DOHH2 (cell line): ENCODE data around the gene LMOD1.

Experiments
- H3F3A ChIP-seq: fragments of 200-600 bp; sonication (generic), shearing (Covaris generic); 2 replicates; pipeline ENCODE4 v1.6.0; 2016; ENCODE audit warnings: antibody characterized with exemption, mild to moderate bottlenecking; ENCODE audit not compliant: control insufficient read depth, insufficient read depth
- H3K27ac ChIP-seq: fragments of 200-600 bp; sonication (generic); 2 replicates; pipeline ENCODE4 v1.5.1; 2014; ENCODE audit warnings: low read depth, mild to moderate bottlenecking, low read length, moderate library complexity
- H3K27me3 ChIP-seq: fragments of 200-600 bp; sonication (generic); 2 replicates; pipeline ENCODE4 v1.6.1; 2014; ENCODE audit warnings: mild to moderate bottlenecking, low read length, mixed read lengths; ENCODE audit not compliant: control insufficient read depth
- H3K36me3 ChIP-seq: fragments of 200-600 bp; sonication (generic); 2 replicates; pipeline ENCODE4 v1.6.1; 2014; ENCODE audit warnings: mild to moderate bottlenecking, low read length, moderate library complexity, mixed read lengths; ENCODE audit not compliant: control insufficient read depth
- H3K4me1 ChIP-seq: fragments of 200-600 bp; sonication (generic); 2 replicates; pipeline ENCODE4 v1.6.1; 2014; ENCODE audit warnings: mild to moderate bottlenecking, low read length, mixed read lengths; ENCODE audit not compliant: control insufficient read depth
- H3K4me2 ChIP-seq: fragments of 200-600 bp; sonication (generic); 2 replicates; pipeline ENCODE4 v1.6.0; 2014; ENCODE audit warnings: mild to moderate bottlenecking, low read length, moderate library complexity
- H3K4me3 ChIP-seq: fragments of 200-600 bp; sonication (generic); 2 replicates; pipeline ENCODE4 v1.5.1; 2014; ENCODE audit warnings: mild to moderate bottlenecking, low read length, mixed read lengths
- H3K79me2 ChIP-seq: fragments of 200-600 bp; sonication (generic); 2 replicates; pipeline ENCODE4 v1.6.1; 2014; ENCODE audit warnings: mild to moderate bottlenecking, low read length, mixed read lengths; ENCODE audit not compliant: control insufficient read depth
- H3K9me2 ChIP-seq: fragments of 200-600 bp; sonication (generic); replicated peaks from 2 replicates; pipeline ENCODE4 v1.6.1; 2014; ENCODE audit warnings: mild to moderate bottlenecking, low read length, mixed read lengths; ENCODE audit not compliant: control insufficient read depth
- H3K9me3 ChIP-seq: fragments of 200-600 bp; sonication (generic); 2 replicates; pipeline ENCODE4 v1.6.1; 2014; ENCODE audit warnings: antibody characterized with exemption, low read length, mixed read lengths; ENCODE audit not compliant: control insufficient read depth, insufficient read depth
- H4K20me1 ChIP-seq: fragments of 200-600 bp; sonication (generic); 2 replicates; pipeline ENCODE4 v1.6.0; 2014; ENCODE audit warnings: low read depth, mild to moderate bottlenecking, antibody characterized with exemption, low read length, moderate library complexity; ENCODE audit not compliant: control insufficient read depth, insufficient read depth
- EZH2phosphoT487 ChIP-seq: fragments of 200-600 bp; sonication (generic); IDR thresholded peaks from 2 replicates; pipeline ENCODE4 v1.6.1; 2017; ENCODE audit warnings: borderline replicate concordance, mild to moderate bottlenecking, antibody characterized with exemption, low read length, moderate library complexity, mixed read lengths
- TF ChIP-seq, protein P1 (sequence below): fragments of 200-600 bp; sonication (generic); IDR thresholded peaks from one replicate; pipeline ENCODE4 v1.5.1; 2014; ENCODE audit warnings: antibody characterized with exemption, mild to moderate bottlenecking, low read depth, low read length; ENCODE audit not compliant: poor library complexity, severe bottlenecking

Gene LMOD1

DNA sequence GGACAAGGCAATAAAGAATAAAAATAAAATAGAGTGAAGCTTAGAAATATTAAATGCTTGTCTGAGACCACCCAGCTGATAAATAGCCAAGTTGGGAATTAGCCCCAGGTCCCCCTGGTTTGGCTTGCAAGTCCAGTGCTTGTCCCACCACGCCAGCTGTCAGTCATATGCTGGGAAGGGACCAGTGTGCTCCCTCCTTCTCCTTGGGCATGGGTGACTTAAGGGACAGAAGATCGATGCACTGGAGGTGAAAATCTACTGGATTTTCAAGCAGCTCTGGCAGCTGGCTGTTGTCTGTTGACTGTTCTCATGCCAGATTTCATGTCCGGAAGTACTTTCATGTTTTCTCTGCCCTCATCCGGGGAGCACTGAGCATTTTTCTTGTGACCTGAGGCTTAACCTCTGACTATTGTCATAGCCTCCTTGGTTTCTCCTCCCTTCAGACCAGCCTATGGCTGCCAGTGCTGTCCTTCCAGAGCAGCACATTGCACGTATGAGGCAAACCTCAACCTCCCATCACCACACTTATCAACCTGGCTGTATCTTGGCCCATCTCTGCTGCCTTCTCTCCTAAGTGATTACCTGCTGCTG, 12.4 kb downstream of the LMOD1 start:
- H3K36me3 ChIP-seq, result no peaks in the 10 kb centered on the region
- no peak for TF ChIP-seq EZH2phosphoT487
- TF ChIP-seq, protein P1, sequence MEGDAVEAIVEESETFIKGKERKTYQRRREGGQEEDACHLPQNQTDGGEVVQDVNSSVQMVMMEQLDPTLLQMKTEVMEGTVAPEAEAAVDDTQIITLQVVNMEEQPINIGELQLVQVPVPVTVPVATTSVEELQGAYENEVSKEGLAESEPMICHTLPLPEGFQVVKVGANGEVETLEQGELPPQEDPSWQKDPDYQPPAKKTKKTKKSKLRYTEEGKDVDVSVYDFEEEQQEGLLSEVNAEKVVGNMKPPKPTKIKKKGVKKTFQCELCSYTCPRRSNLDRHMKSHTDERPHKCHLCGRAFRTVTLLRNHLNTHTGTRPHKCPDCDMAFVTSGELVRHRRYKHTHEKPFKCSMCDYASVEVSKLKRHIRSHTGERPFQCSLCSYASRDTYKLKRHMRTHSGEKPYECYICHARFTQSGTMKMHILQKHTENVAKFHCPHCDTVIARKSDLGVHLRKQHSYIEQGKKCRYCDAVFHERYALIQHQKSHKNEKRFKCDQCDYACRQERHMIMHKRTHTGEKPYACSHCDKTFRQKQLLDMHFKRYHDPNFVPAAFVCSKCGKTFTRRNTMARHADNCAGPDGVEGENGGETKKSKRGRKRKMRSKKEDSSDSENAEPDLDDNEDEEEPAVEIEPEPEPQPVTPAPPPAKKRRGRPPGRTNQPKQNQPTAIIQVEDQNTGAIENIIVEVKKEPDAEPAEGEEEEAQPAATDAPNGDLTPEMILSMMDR, result no peak
- H3K79me2 ChIP-seq, result no peaks in the 10 kb centered on the region
- no peaks in the 10 kb centered on the region for H4K20me1 ChIP-seq
- no peak overlapping the region for H3K27ac ChIP-seq
- H3K4me2 ChIP-seq, result no peak overlapping the region
- no peaks in the 10 kb centered on the region for H3K9me3 ChIP-seq
- peaks cover 8% of the 10 kb centered on the region for H3K27me3 ChIP-seq
- no peaks in the 10 kb centered on the region for H3K9me2 ChIP-seq
- H3K4me3 ChIP-seq, result no peak overlapping the region
- no peaks in the 10 kb centered on the region for H3F3A ChIP-seq
- H3K4me1 ChIP-seq, result no peaks in the 10 kb centered on the region

DNA sequence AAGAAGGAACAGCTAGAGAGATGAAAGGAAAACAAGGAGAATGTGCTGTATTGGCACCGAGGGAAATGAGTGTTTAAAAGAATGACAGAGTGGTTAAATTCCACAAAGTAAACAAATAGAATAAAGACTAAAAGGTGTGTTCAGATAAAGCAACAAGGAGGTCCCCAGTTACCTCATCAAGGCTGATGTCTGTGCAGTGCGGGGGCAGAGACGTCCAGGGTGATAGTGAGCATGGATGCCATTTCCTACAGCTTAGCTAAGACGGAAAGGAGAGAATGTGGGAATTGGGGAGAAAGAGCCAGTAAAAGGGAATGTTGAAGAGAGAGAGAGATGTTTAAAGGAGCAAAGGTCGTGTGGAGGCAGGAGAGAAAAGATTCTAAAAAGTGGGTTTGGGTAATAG, 15.5 kb downstream of the LMOD1 start:
- Histone ChIP-seq H3K4me1 (no peaks in the 10 kb centered on the region), H3K9me2 (no peaks in the 10 kb centered on the region), H3K9me3 (no peaks in the 10 kb centered on the region), H3K36me3 (no peaks in the 10 kb centered on the region), H3K4me2 (no peak overlapping the region), H3K27me3 (peaks cover 12% of the 10 kb centered on the region), H3K79me2 (no peaks in the 10 kb centered on the region), H3K4me3 (no peak overlapping the region), H4K20me1 (no peaks in the 10 kb centered on the region), H3K27ac (no peak overlapping the region), H3F3A (no peaks in the 10 kb centered on the region)
- TF ChIP-seq, protein P1, result no peak
- TF ChIP-seq EZH2phosphoT487, result no peak

DNA sequence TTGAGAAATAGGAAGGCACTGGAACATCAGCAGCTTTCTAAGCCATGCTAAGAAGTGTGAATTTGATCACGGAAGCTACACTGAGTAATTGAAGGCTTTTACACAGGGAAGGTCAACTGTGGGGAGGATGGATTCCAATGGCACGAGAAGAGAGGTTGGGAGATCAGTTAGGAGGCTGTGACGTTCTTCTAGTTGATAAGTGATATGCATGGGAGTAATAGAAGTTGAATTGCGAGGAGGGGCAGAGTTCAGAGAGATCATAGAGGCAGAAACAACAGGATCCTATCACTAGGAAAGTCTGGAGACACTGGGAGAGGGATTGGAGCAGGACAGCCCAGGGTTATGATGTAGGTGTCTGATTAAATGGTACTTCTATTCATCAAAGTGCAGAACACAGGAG, 16.2 kb downstream of the LMOD1 start:
- Histone ChIP-seq H4K20me1 (no peaks in the 10 kb centered on the region), H3F3A (no peaks in the 10 kb centered on the region), H3K4me1 (no peaks in the 10 kb centered on the region), H3K9me2 (no peaks in the 10 kb centered on the region), H3K27me3 (peaks cover 12% of the 10 kb centered on the region), H3K27ac (no peak overlapping the region), H3K36me3 (no peaks in the 10 kb centered on the region), H3K79me2 (no peaks in the 10 kb centered on the region), H3K9me3 (no peaks in the 10 kb centered on the region), H3K4me3 (no peak overlapping the region), H3K4me2 (no peak overlapping the region)
- TF ChIP-seq, protein P1, result no peak
- TF ChIP-seq EZH2phosphoT487, result no peak
